ENCODE measurements around the gene SLC38A10.

GRCh38 chr17:81325714-81326358, 30.7 kb upstream of the SLC38A10 start:
- TF ChIP-seq CTCF (IDR thresholded peaks at IDR 0.05; ENCODE audit: low read depth, low read length, poor library complexity, severe bottlenecking) (no peak), EZH2phosphoT487 (IDR thresholded peaks at IDR 0.05; ENCODE audit: borderline replicate concordance, low read length) (no peak)
